Measurements from ENCODE around the gene C2CD2.

C2CD2 gene

DNA sequence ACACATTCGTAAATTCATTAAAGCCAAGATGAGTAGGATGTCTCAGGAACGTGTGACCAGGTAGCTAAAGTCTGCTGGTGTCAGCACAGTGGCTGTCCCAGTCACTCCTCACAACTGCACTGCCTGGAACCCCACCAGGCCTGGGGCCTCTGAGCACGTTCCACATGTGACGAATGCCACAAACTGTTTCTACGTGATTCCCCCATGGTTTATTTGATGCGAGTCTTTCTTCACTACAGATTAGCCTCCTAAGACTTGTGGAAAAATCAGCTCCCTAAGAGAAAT is 107.8 kb downstream of the C2CD2 start:
- Histone ChIP-seq H3K27ac (no peak overlapping the region), H3K4me3 (no peak overlapping the region)
- intact Hi-C loops (cut with DNase I; ENCODE audit: low total_unique reads) = no loop called here

DNA sequence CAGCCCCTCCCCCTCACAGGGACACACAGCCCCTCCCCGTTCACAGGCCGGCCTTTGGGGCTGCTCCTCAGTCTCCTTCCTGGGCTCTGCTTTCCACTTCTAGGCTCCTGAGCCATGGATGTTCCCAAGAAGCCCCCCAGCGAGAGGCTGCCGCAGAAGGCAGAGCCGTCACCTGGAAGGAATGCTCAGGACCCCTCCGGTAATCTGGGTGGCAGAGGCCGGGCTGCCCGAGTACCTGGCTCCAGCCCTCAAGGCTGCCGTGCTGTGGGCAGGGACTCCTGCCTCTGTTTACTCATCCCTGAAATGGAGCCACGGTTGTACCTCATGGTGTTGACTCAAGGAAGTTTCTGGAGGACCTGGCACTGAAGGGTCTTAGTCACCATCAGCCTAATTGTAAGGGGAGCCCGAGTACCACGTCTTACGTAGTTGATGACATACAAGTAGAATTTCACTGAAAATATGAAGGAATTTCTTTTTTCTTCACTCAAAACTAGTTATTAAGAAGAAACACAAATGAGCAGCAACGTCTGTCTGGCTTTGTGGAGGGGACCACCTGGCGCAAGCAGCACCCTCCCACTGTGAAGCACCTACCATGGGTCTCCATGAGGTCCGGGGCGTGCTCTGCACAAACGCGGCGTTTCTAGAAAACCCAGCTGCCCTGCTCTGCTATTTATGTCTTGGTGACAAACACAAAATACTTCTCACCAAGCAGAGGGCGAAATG is 108.3 kb downstream of the C2CD2 start:
- Histone ChIP-seq H3K4me3 (no peak overlapping the region), H3K9me3 (no peaks in the 10 kb centered on the region), H3K27ac (no peak overlapping the region), H3K27me3 (no peaks in the 10 kb centered on the region), H3K36me3 (peaks cover 5 to 18% (median 9%) of the 10 kb centered on the region in 3 donors), H3K4me1 (no peaks in the 10 kb centered on the region)
- intact Hi-C loops (cut with DNase I; ENCODE audit: low total_unique reads) = no loop called here
- TF ChIP-seq, protein P1, sequence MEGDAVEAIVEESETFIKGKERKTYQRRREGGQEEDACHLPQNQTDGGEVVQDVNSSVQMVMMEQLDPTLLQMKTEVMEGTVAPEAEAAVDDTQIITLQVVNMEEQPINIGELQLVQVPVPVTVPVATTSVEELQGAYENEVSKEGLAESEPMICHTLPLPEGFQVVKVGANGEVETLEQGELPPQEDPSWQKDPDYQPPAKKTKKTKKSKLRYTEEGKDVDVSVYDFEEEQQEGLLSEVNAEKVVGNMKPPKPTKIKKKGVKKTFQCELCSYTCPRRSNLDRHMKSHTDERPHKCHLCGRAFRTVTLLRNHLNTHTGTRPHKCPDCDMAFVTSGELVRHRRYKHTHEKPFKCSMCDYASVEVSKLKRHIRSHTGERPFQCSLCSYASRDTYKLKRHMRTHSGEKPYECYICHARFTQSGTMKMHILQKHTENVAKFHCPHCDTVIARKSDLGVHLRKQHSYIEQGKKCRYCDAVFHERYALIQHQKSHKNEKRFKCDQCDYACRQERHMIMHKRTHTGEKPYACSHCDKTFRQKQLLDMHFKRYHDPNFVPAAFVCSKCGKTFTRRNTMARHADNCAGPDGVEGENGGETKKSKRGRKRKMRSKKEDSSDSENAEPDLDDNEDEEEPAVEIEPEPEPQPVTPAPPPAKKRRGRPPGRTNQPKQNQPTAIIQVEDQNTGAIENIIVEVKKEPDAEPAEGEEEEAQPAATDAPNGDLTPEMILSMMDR (IDR thresholded peaks at IDR 0.05) = no peak
- DNase-seq = no peak

More for the DNA sequence above, 107.8 kb downstream of the C2CD2 start:
- TF ChIP-seq, protein P1 (IDR thresholded peaks at IDR 0.05) = no peak
- H3K27me3 ChIP-seq = no peaks in the 10 kb centered on the region
- H3K36me3 ChIP-seq = peaks cover 4 to 20% (median 5%) of the 10 kb centered on the region in 3 donors
- H3K9me3 ChIP-seq = no peaks in the 10 kb centered on the region
- H3K4me1 ChIP-seq = no peaks in the 10 kb centered on the region
- no peak for DNase-seq

DNA sequence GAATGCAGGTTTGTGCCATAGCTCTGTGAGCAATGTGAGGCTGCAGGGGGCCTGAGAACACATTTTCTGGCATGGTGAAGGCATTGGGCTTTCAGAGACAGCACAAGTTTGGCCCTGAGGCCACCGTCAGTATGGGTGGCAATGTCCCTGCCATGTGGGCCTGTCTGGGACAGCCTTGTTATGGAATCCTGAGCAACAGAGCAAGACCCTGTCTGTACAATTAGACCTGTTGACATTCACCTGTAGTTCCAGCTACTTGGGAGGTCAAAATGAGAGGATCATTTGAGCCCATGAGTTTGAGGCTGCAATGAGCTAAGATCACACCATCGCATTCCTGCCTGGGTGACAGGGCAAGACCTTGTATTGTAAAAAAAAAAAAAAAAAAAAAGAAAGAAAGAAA is 110.2 kb downstream of the C2CD2 start:
- intact Hi-C loops (cut with DNase I; ENCODE audit: low total_unique reads) = no loop called here
- TF ChIP-seq, protein P1 (IDR thresholded peaks at IDR 0.05) = no peak
- Histone ChIP-seq H3K27ac (no peak overlapping the region), H3K4me3 (no peak overlapping the region), H3K36me3 (peaks cover 16 to 29% (median 16%) of the 10 kb centered on the region in 3 donors), H3K4me1 (no peaks in the 10 kb centered on the region), H3K9me3 (no peaks in the 10 kb centered on the region), H3K27me3 (no peaks in the 10 kb centered on the region)
- DNase-seq = no peak

DNA sequence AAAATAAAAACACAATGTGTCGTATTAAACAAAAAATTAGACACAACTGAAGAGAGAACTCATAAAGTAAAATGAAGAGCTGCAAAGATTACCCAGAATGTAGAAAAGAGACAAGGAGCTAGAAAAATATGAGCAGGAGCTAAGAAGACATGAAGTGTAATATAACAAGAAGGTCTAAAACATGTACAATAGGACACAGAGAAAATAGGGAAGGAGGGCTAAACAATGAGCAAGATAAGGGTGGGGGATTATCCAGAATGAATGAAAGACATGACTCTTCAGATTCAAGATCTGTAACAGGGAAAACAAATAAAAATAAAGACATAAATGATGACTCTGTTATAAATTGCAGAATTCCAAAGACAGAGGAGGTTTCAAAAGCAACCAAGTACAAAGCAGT is 112.9 kb downstream of the C2CD2 start:
- no peaks in the 10 kb centered on the region for H3K4me1 ChIP-seq
- no peak overlapping the region for H3K4me3 ChIP-seq
- H3K9me3 ChIP-seq = no peaks in the 10 kb centered on the region
- DNase-seq = no peak
- intact Hi-C loops (cut with DNase I; ENCODE audit: low total_unique reads) = no loop called here
- H3K27me3 ChIP-seq = no peaks in the 10 kb centered on the region
- H3K27ac ChIP-seq = no peak overlapping the region
- peaks cover 34 to 42% (median 38%) of the 10 kb centered on the region in 3 donors for H3K36me3 ChIP-seq
- TF ChIP-seq, protein P1 (IDR thresholded peaks at IDR 0.05) = no peak

DNA sequence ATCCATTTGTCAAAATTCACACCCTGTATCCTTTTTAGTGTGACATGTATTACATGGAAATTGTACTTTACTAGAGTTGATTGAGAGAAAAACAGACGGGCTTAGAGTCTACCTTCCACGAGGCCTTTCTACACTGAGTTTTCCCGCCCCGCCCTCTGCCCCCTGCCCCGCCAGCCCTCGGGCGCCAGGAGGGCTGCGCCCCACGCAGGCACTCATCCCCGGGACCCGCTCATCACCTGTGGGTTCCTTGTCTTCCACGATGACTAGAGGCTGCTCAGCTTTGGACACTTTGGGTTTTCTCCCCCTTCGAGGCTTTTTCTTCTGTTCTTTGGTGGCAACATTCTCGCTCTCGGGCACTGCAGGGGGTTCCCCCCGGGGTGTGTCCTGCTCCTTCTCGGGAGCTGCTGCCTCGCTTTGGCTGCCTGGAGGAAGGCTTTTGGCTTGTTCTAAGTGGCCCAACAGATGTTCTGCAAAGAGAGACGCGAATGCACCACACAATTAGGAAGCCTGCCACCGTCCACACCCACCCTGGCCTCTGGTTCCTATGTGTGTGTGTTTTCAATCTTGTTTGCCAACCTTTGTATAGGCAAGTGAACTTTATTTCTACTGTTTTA is 114.3 kb downstream of the C2CD2 start:
- H3K4me3 ChIP-seq = no peak overlapping the region
- no peak for DNase-seq
- intact Hi-C loops (cut with DNase I; ENCODE audit: low total_unique reads) = no loop called here
- H3K9me3 ChIP-seq = no peaks in the 10 kb centered on the region
- H3K36me3 ChIP-seq = peaks cover 45 to 49% (median 46%) of the 10 kb centered on the region in 3 donors
- H3K27ac ChIP-seq = no peak overlapping the region
- TF ChIP-seq, protein P1 (IDR thresholded peaks at IDR 0.05) = no peak
- H3K4me1 ChIP-seq = no peaks in the 10 kb centered on the region
- no peaks in the 10 kb centered on the region for H3K27me3 ChIP-seq

All from tibial artery (tissue), 4 donors.